ENCODE data around the gene LZTS2. TPM values are rescaled to one million over a fixed set of nuclear protein-coding genes. Genes with fewer than 3 reads are reported as not detected.

The LZTS2 gene
- total and polyA plus RNA-seq, 2 of the 8 experiments (the other 6 are each of a cell fraction or from before 2014, with no cell fraction given): 75.7 to 99.5 TPM

DNA sequence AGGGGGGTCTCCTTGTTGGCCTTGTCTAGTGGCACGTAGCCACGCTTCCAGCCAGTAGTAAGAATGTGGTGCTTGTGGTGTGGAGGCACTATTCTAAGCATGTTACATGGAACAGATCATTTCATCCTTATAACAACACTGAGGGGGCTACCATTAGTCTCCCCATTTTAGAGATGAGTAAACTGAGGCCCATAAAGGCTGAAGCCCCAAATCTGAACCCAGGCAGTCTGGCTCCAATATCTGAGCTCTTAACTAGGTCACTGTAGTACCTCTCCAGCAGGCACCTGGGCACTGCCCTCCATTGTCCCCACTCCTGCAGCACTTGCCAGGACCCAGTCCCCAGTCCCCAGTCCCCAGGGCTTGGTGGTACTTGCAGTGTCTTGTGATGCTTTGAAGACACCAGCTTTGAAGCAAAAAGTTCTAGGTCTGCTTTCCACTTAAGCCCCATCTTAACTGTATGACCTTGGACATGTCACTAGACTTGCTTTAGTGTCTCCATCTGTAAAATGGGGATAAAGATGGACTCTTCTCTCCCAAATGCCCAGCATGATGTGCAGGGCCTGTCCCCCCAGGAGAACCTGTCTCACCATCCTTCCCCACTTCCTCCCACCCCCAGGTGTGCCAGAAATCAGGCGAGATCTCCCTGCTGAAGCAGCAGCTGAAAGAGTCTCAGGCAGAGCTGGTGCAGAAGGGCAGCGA lies 6.4 kb downstream of the LZTS2 start:
- H4K91ac ChIP-seq (replicated peaks; ENCODE audit: insufficient read length, low read length): no peak overlapping the region
- no peak for TF ChIP-seq RFX5 (IDR thresholded peaks at IDR 0.05; ENCODE audit: borderline replicate concordance, low read depth, low read length)
- TF ChIP-seq, protein P1, sequence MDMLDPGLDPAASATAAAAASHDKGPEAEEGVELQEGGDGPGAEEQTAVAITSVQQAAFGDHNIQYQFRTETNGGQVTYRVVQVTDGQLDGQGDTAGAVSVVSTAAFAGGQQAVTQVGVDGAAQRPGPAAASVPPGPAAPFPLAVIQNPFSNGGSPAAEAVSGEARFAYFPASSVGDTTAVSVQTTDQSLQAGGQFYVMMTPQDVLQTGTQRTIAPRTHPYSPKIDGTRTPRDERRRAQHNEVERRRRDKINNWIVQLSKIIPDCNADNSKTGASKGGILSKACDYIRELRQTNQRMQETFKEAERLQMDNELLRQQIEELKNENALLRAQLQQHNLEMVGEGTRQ (IDR thresholded peaks at IDR 0.05; ENCODE audit: low read length): no peak
- no peak for TF ChIP-seq SP4 (IDR thresholded peaks at IDR 0.05; ENCODE audit: low read length)
- TF ChIP-seq ASH2L (IDR thresholded peaks at IDR 0.05; ENCODE audit: low read length): no peak
- no peaks in the 10 kb centered on the region for H3K9me3 ChIP-seq (ENCODE audit: insufficient read depth in 2 of 2, low read depth in 1 of 2, low read length in 1 of 2)
- no peak overlapping the region for H2AK5ac ChIP-seq (ENCODE audit: low read depth, low read length)
- WGBS, 2 experiments (ENCODE audit: extremely low coverage in 1 of 2, insufficient coverage in 1 of 2, insufficient read length in 1 of 2, insufficient replicate concordance in 2 of 2, low coverage in 1 of 2, low lambda C conversion rate in 2 of 2, missing lambda C conversion rate in 1 of 2): 88% methylated on average over 4 of the region's 4 CpGs; no CpG with 5 or more reads in 1 of the 2 experiments
- no peak overlapping the region for H3K18ac ChIP-seq (ENCODE audit: extremely low read depth, low read length)
- H3K4me1 ChIP-seq (replicated peaks in 1 of 4; ENCODE audit: control insufficient read depth in 3 of 4, insufficient read depth in 4 of 4, low read length in 3 of 4): peaks cover 0 to 9% (median 6%) of the 10 kb centered on the region in 4 experiments; a peak in 6 of 7 replicates
- no peaks in the 10 kb centered on the region for H3K23me2 ChIP-seq (ENCODE audit: low read depth, low read length)
- CTCF ChIA-PET (ENCODE audit: partially characterized antibody): interaction anchor here (1.0 to 26.8 kb wide), 6 partner anchors 11 to 41 kb away, joined by 4 to 464 read pairs (median 11); partner anchors contain the start of genes LZTS2, MRPL43, PDZD7 and SFXN3
- H3K4ac ChIP-seq (replicated peaks; ENCODE audit: insufficient read length, low read depth, low read length): no peak overlapping the region
- peaks cover 2 to 19% of the 10 kb centered on the region in 2 experiments for H4K20me1 ChIP-seq (replicated peaks in 1 of 2; ENCODE audit: control insufficient read depth in 1 of 2, insufficient read depth in 2 of 2, low read length in 2 of 2)
- no peak overlapping the region for H2BK15ac ChIP-seq (ENCODE audit: low read length)
- DNase-seq (ENCODE audit: low read depth in 1 of 2, low spot score in 2 of 2) (no peak), FAIRE-seq (no peak)
- H2BK5ac ChIP-seq (ENCODE audit: low read depth, low read length): no peak overlapping the region
- no peak overlapping the region for H2AFZ ChIP-seq (ENCODE audit: low read length)
- H3K79me1 ChIP-seq (ENCODE audit: low read depth, low read length): peaks cover 6% of the 10 kb centered on the region; the same call in 1 of the 2 replicates
- no peak overlapping the region for H3K23ac ChIP-seq (ENCODE audit: insufficient read length)
- no peak overlapping the region for H3K4me3 ChIP-seq (ENCODE audit: extremely low read depth in 1 of 4, insufficient read depth in 2 of 4, low read depth in 3 of 4, low read length in 4 of 4)
- no peak overlapping the region for H3K56ac ChIP-seq (replicated peaks; ENCODE audit: insufficient read length, low read depth, low read length)
- H3K27ac ChIP-seq (ENCODE audit: low read depth, low read length): no peak overlapping the region
- no peak overlapping the region for H3K14ac ChIP-seq (ENCODE audit: insufficient read length)
- no peak overlapping the region for H2BK120ac ChIP-seq (replicated peaks; ENCODE audit: low read depth, low read length)
- H2BK20ac ChIP-seq (ENCODE audit: low read length): no peak overlapping the region
- no peak overlapping the region for H3K4me2 ChIP-seq (ENCODE audit: insufficient read depth in 1 of 2, low read depth in 2 of 2, low read length in 2 of 2)
- no peak overlapping the region for H4K5ac ChIP-seq (ENCODE audit: insufficient read length, low read depth, low read length)
- H3K79me2 ChIP-seq (ENCODE audit: control insufficient read depth in 1 of 2, insufficient read depth in 2 of 2, low read length in 2 of 2): peaks cover 0 to 18% of the 10 kb centered on the region in 2 experiments; a peak in 2 of 4 replicates
- no peak overlapping the region for H4K8ac ChIP-seq (ENCODE audit: extremely low read depth, insufficient read depth, low read length)
- POLR2A ChIA-PET (ENCODE audit: partially characterized antibody): interaction anchor here (0.9 to 7.5 kb wide), 8 partner anchors 8 to 37 kb away, joined by 3 to 143 read pairs (median 4); partner anchors contain the start of genes LZTS2, MRPL43 and TWNK
- H3K36me3 ChIP-seq (ENCODE audit: control insufficient read depth in 2 of 4, insufficient read depth in 4 of 4, low read length in 3 of 4): peaks cover 11 to 47% (median 31%) of the 10 kb centered on the region in 4 experiments; a peak in 7 of 8 replicates
- H3K9ac ChIP-seq (replicated peaks in 1 of 4; ENCODE audit: extremely low read depth in 1 of 4, low read depth in 3 of 4, low read length in 3 of 4): no peak overlapping the region
- H2BK12ac ChIP-seq (ENCODE audit: low read depth, low read length): no peak overlapping the region
- H3K27me3 ChIP-seq (replicated peaks in 1 of 4; ENCODE audit: control insufficient read depth in 3 of 4, extremely low read depth in 1 of 4, insufficient read depth in 3 of 4, low read length in 3 of 4): no peaks in the 10 kb centered on the region
